Left lung (tissue), 10 donors: Measurements from ENCODE around the gene RAP1GAP. TPM values are rescaled to one million over a fixed set of nuclear protein-coding genes. Genes with fewer than 3 reads are reported as not detected.
A peak's percentile ranks its signal among the peaks of the same experiment; 100 is the strongest.

Experiments used
- ATAC-seq: fragments of 200-7000 bp; cut with Tn5 transposase; one replicate; pipeline ENCODE4 v1.9.1; 2020; ENCODE audit warnings: moderate library complexity
- DNase-seq, 4 donors: peaks; one replicate each; pipeline ENCODE4 v3.0.0-alpha.2; 2013 to 2020
- H3K27ac ChIP-seq, 2 donors: fragments of 200-600 bp; sonication (generic) in 1 of 2; one replicate each; pipeline versions ENCODE4 v1.5.0 to v1.8.0; 2020 to 2021
- H3K27me3 ChIP-seq, 2 donors: fragments of 200-600 bp; sonication (generic) in 1 of 2; one replicate each; pipeline versions ENCODE4 v1.5.0 to v1.8.0; 2020 to 2021
- H3K36me3 ChIP-seq, 2 donors: fragments of 200-600 bp; sonication (generic) in 1 of 2; one replicate each; pipeline versions ENCODE4 v1.5.0 to v1.8.0; 2020 to 2021
- H3K4me1 ChIP-seq, 2 donors: fragments of 200-600 bp; one replicate each; pipeline ENCODE4 v1.8.0; 2021
- H3K4me3 ChIP-seq, 2 donors: fragments of 200-600 bp; sonication (generic) in 1 of 2; one replicate each; pipeline versions ENCODE4 v1.5.0 to v1.8.0; 2020 to 2021; ENCODE audit warnings: mild to moderate bottlenecking in 1 of 2
- H3K9me3 ChIP-seq, 2 donors: fragments of 200-600 bp; sonication (generic) in 1 of 2; one replicate each; pipeline versions ENCODE4 v1.5.0 to v1.8.0; 2020 to 2021
- CTCF ChIP-seq, 2 donors: fragments of 200-600 bp; sonication (generic) in 1 of 2; IDR thresholded peaks; one replicate each; pipeline versions ENCODE4 v1.5.0 to v1.8.0; 2021; ENCODE audit warnings: antibody characterized with exemption in 2 of 2
- intact Hi-C, 2 donors: fragments of 100-400 bp; cut with DNase I; formaldehyde crosslinking; loops; one replicate each; pipeline versions ENCODE4 v1.11.2 to v1.14.2; 2022
- polyA plus RNA-seq, 6 donors: library from polyadenylated mRNA; unstranded; fragments of 120-200 nt; gene quantifications; one replicate each; pipeline ENCODE4 v1.2.1, GENCODE V29; 2013; ENCODE audit not compliant: insufficient read length in 6 of 6
- total RNA-seq, 2 donors: library from RNA; stranded (reverse); fragmentation: NEBNext Ultra II Directional; extraction: Animal tissue kit (Norgen Biotek cat#: 25700); gene quantifications; one replicate each; pipeline ENCODE4 v1.2.1, GENCODE V29; 2021
- donor health status: DM: no; HTN: yes; CAD: no.
- donor health status: DM: no; HTN: no; CAD: no.

The RAP1GAP gene
- total and polyA plus RNA-seq, 8 donors: 20.7 to 59.3 (median 45.2) TPM

- H3K4me3 ChIP-seq: no peak overlapping the region
- H3K27me3 ChIP-seq: peaks cover 0 to 21% of the 10 kb centered on the region in 2 donors
- peaks cover 0 to 6% of the 10 kb centered on the region in 2 donors for H3K36me3 ChIP-seq
- intact Hi-C loops: no loop called here
- no peaks in the 10 kb centered on the region for H3K4me1 ChIP-seq
- ATAC-seq: peak; percentile 61
- no peaks in the 10 kb centered on the region for H3K9me3 ChIP-seq
- TF ChIP-seq CTCF (IDR thresholded peaks at IDR 0.05): no peak
- no peak overlapping the region for H3K27ac ChIP-seq
- no peak for DNase-seq
Measured at GRCh38 chr1:21614419-21615115, 54.6 kb downstream of the RAP1GAP start.

GRCh38 chr1:21613072-21613867 lies 55.9 kb downstream of the RAP1GAP start:
- peaks cover 0 to 6% of the 10 kb centered on the region in 2 donors for H3K36me3 ChIP-seq
- no peak overlapping the region for H3K27ac ChIP-seq
- no peak overlapping the region for H3K4me3 ChIP-seq
- no peaks in the 10 kb centered on the region for H3K4me1 ChIP-seq
- intact Hi-C loops: no loop called here
- no peak for TF ChIP-seq CTCF (IDR thresholded peaks at IDR 0.05)
- ATAC-seq (no peak), DNase-seq (peak in 1 of 4 donors; percentile 60)
- H3K9me3 ChIP-seq: no peaks in the 10 kb centered on the region
- H3K27me3 ChIP-seq: peaks cover 0 to 23% of the 10 kb centered on the region in 2 donors

- DNase-seq: no peak
- no peaks in the 10 kb centered on the region for H3K4me1 ChIP-seq
- H3K27me3 ChIP-seq: peaks cover 0 to 21% of the 10 kb centered on the region in 2 donors
- TF ChIP-seq CTCF (IDR thresholded peaks at IDR 0.05): no peak
- H3K4me3 ChIP-seq: no peak overlapping the region
- ATAC-seq: no peak
- H3K9me3 ChIP-seq: no peaks in the 10 kb centered on the region
- peaks cover 0 to 6% of the 10 kb centered on the region in 2 donors for H3K36me3 ChIP-seq
- no peak overlapping the region for H3K27ac ChIP-seq
- intact Hi-C loops: no loop called here
Measured at GRCh38 chr1:21612057-21612456, 57.1 kb downstream of the RAP1GAP start.

GRCh38 chr1:21610989-21611785 lies 58.0 kb downstream of the RAP1GAP start:
- intact Hi-C loops: no loop called here

More at GRCh38 chr1:21610989-21611785, 58.0 kb downstream of the RAP1GAP start:
- Histone ChIP-seq H3K27me3 (peaks cover 0 to 21% of the 10 kb centered on the region in 2 donors), H3K27ac (no peak overlapping the region), H3K4me3 (no peak overlapping the region), H3K9me3 (no peaks in the 10 kb centered on the region), H3K4me1 (no peaks in the 10 kb centered on the region), H3K36me3 (peaks cover 0 to 6% of the 10 kb centered on the region in 2 donors)
- no peak for TF ChIP-seq CTCF (IDR thresholded peaks at IDR 0.05)
- DNase-seq: no peak
- ATAC-seq: no peak
